ENCODE measurements around the gene LGALS7. TPM values are rescaled to one million over a fixed set of nuclear protein-coding genes. Genes with fewer than 3 reads are reported as not detected.

The LGALS7 gene
- polyA plus RNA-seq, 1 of the 3 experiments (the other 2 are of a cell fraction) = not detected

- Histone ChIP-seq H3K9me3 (no peaks in the 10 kb centered on the region), H3K4me1 (ENCODE audit: control insufficient read depth in 1 of 2, insufficient read depth in 2 of 2, low read depth in 1 of 2, low read length in 1 of 2) (peaks cover 0 to 15% of the 10 kb centered on the region in 2 experiments; a peak in 1 of 4 replicates), H3K4me2 (no peak overlapping the region), H3K4me3 (ENCODE audit: low read depth in 2 of 2, low read length in 1 of 2) (no peak overlapping the region), H4K20me1 (ENCODE audit: insufficient read depth) (no peaks in the 10 kb centered on the region), H3K27me3 (ENCODE audit: insufficient read depth) (no peaks in the 10 kb centered on the region), H3F3A (replicated peaks; ENCODE audit: insufficient read depth) (peaks cover 17% of the 10 kb centered on the region), H2AFZ (ENCODE audit: low read depth) (no peak overlapping the region), H3K36me3 (replicated peaks in 1 of 2; ENCODE audit: control insufficient read depth in 1 of 2, insufficient read depth in 2 of 2, low read length in 1 of 2) (peaks cover 53 to 84% of the 10 kb centered on the region in 2 experiments), H3K9ac (no peak overlapping the region), H3K79me2 (ENCODE audit: insufficient read depth) (peaks cover 31% of the 10 kb centered on the region), H3K9me2 (no peaks in the 10 kb centered on the region), H3K27ac (ENCODE audit: low read depth in 2 of 2, low read length in 1 of 2) (no peak overlapping the region)
- no peak for TF ChIP-seq TEAD4 (IDR thresholded peaks at IDR 0.05; ENCODE audit: borderline replicate concordance, insufficient read depth)
- no peak for TF ChIP-seq MXI1 (IDR thresholded peaks at IDR 0.05; ENCODE audit: low read depth, low read length)
- TF ChIP-seq RXRA (IDR thresholded peaks at IDR 0.05; ENCODE audit: borderline replicate concordance, low read depth) = no peak
- TF ChIP-seq ZBTB33 (IDR thresholded peaks at IDR 0.05; ENCODE audit: borderline replicate concordance, low read depth) = no peak
- no peak for TF ChIP-seq RCOR1 (IDR thresholded peaks at IDR 0.05; ENCODE audit: low read length)
- no peak for TF ChIP-seq MAX (IDR thresholded peaks at IDR 0.05; ENCODE audit: low read depth)
- TF ChIP-seq POLR2AphosphoS5 (IDR thresholded peaks at IDR 0.05; ENCODE audit: low read depth, low read length) = no peak
- TF ChIP-seq JUND (IDR thresholded peaks at IDR 0.05) = no peak
- TF ChIP-seq GABPA (IDR thresholded peaks at IDR 0.05; ENCODE audit: low read depth) = no peak
- TF ChIP-seq EP300 (IDR thresholded peaks at IDR 0.05; ENCODE audit: borderline replicate concordance in 1 of 2, low read depth in 1 of 2, low read length in 1 of 2) = no peak
- TF ChIP-seq NFIC (IDR thresholded peaks at IDR 0.05; ENCODE audit: borderline replicate concordance) = no peak
- no peak for TF ChIP-seq RAD21 (IDR thresholded peaks at IDR 0.05; ENCODE audit: low read length)
- TF ChIP-seq TCF12 (IDR thresholded peaks at IDR 0.05) = no peak
- TF ChIP-seq GATA2 (CRISPR knock-in tag; IDR thresholded peaks at IDR 0.05) = no peak
- no peak for TF ChIP-seq CTCF (IDR thresholded peaks at IDR 0.05)
- TF ChIP-seq REST (IDR thresholded peaks at IDR 0.05; ENCODE audit: low read depth, low read length) = no peak
- TF ChIP-seq IRF3 (IDR thresholded peaks at IDR 0.05; ENCODE audit: low read depth, low read length) = no peak
- TF ChIP-seq EZH2phosphoT487 (IDR thresholded peaks at IDR 0.05; ENCODE audit: borderline replicate concordance, low read depth) = no peak
- DNase-seq = no peak
- POLR2A ChIA-PET = interaction anchor here (0.6 to 1.1 kb wide), 2 partner anchors 12 to 1802 kb away, joined by 3 read pairs; no protein-coding TSS in a partner anchor
- 94% methylated on average over 7 of the region's 10 CpGs for WGBS (ENCODE audit: low lambda C conversion rate)
- CTCF ChIA-PET = interaction anchor here (0.5 to 1.8 kb wide), 6 partner anchors 88 to 1886 kb away, joined by 3 to 6 read pairs (median 4); partner anchors contain the start of genes MRPS12 and SARS2
These were observed 50.2 kb downstream of the LGALS7 start for GRCh38 chr19:38722947-38723605.

Data from SK-N-SH (cell line).